NB4 (cell line): ENCODE results near the gene MAD1L1.

Experiments
- MYC ChIP-seq: IDR thresholded peaks from 2 replicates; pipeline ENCODE4 v1.6.1; 2011; ENCODE audit warnings: low read depth, low read length
- POLR2A ChIP-seq: IDR thresholded peaks from 2 replicates; pipeline ENCODE4 v1.6.1; 2011; ENCODE audit warnings: mild to moderate bottlenecking; ENCODE audit not compliant: insufficient read length; ENCODE audit errors: extremely low read depth
- TF ChIP-seq, protein P1 (sequence below): IDR thresholded peaks from one replicate; pipeline ENCODE4 v1.5.1; 2012; ENCODE audit warnings: low read depth, low read length
- TF ChIP-seq, protein P2 (sequence below): IDR thresholded peaks from 2 replicates; pipeline ENCODE4 v1.6.1; 2011; ENCODE audit warnings: low read depth, low read length

DNA sequence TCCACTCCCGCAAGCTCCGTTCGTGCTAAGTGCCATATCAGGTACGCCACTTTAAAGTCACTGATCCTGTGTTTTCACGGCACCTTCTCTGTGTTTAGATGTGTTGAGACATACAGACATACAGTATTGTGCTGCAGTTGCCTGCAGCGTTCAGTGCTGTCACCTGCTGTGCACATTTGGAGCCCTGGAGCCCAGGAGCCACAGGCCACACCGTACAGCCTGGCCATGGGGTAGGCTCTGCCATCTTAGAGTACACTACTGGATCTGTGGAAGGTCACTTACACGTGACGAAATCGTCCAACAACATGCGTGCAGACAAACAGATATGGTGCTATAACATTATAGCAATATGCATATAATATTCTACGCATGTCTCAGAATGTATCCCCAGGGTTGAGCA is 451.4 kb downstream of the MAD1L1 start:
- TF ChIP-seq, protein P1, sequence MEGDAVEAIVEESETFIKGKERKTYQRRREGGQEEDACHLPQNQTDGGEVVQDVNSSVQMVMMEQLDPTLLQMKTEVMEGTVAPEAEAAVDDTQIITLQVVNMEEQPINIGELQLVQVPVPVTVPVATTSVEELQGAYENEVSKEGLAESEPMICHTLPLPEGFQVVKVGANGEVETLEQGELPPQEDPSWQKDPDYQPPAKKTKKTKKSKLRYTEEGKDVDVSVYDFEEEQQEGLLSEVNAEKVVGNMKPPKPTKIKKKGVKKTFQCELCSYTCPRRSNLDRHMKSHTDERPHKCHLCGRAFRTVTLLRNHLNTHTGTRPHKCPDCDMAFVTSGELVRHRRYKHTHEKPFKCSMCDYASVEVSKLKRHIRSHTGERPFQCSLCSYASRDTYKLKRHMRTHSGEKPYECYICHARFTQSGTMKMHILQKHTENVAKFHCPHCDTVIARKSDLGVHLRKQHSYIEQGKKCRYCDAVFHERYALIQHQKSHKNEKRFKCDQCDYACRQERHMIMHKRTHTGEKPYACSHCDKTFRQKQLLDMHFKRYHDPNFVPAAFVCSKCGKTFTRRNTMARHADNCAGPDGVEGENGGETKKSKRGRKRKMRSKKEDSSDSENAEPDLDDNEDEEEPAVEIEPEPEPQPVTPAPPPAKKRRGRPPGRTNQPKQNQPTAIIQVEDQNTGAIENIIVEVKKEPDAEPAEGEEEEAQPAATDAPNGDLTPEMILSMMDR: no peak
- TF ChIP-seq POLR2A (no peak), MYC (no peak)
- TF ChIP-seq, protein P2, sequence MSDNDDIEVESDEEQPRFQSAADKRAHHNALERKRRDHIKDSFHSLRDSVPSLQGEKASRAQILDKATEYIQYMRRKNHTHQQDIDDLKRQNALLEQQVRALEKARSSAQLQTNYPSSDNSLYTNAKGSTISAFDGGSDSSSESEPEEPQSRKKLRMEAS: no peak
